ENCODE results near the gene PDCD2L.

DNA sequence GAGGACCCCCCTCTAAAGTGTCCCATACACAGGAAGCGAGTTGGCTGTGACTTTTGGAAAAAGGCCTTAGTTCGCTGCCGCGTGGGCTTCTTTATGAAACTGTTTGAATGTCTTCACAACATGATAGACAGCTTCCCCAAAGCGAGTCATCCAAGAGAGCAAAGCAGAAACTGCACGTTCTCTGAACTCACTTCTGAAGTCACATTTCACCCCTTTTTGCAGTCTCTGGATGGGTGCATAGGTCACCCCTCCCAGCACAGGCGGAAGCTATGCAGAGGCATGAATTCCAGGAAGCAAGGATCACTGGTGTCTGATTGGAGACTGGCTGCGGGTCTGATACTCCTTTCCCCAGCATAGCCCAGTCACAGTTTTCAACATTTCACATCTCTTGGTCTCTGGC is 28.6 kb upstream of the PDCD2L start:
- TF ChIP-seq, protein P1, sequence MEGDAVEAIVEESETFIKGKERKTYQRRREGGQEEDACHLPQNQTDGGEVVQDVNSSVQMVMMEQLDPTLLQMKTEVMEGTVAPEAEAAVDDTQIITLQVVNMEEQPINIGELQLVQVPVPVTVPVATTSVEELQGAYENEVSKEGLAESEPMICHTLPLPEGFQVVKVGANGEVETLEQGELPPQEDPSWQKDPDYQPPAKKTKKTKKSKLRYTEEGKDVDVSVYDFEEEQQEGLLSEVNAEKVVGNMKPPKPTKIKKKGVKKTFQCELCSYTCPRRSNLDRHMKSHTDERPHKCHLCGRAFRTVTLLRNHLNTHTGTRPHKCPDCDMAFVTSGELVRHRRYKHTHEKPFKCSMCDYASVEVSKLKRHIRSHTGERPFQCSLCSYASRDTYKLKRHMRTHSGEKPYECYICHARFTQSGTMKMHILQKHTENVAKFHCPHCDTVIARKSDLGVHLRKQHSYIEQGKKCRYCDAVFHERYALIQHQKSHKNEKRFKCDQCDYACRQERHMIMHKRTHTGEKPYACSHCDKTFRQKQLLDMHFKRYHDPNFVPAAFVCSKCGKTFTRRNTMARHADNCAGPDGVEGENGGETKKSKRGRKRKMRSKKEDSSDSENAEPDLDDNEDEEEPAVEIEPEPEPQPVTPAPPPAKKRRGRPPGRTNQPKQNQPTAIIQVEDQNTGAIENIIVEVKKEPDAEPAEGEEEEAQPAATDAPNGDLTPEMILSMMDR (IDR thresholded peaks at IDR 0.05) = no peak
- TF ChIP-seq ZFX (IDR thresholded peaks at IDR 0.05; ENCODE audit: borderline replicate concordance) = no peak

All from 22Rv1 (cell line).